ENCODE measurements around the gene MAST3.

MAST3 gene

DNA sequence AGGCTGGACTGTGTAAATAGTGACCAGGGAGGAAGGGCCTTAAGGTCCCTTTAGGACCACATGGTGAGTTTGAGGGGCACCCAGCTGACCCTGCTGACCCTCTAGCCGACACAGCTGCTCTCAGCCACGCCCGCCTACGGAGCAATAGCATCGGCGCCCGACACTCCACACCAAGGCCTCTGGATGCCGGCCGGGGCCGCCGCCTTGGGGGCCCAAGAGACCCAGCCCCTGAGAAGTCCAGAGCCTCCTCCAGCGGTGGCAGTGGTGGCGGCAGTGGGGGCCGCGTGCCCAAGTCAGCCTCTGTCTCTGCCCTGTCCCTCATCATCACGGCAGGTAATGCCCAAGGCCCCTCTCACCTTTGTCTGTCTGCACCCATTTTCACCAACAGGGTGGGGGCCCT lies 46.8 kb downstream of the MAST3 start:
- no peak for TF ChIP-seq EP300 (IDR thresholded peaks at IDR 0.05; ENCODE audit: borderline replicate concordance)
- TF ChIP-seq, protein P1, sequence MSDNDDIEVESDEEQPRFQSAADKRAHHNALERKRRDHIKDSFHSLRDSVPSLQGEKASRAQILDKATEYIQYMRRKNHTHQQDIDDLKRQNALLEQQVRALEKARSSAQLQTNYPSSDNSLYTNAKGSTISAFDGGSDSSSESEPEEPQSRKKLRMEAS (IDR thresholded peaks at IDR 0.05) = no peak
- TF ChIP-seq, protein P2, sequence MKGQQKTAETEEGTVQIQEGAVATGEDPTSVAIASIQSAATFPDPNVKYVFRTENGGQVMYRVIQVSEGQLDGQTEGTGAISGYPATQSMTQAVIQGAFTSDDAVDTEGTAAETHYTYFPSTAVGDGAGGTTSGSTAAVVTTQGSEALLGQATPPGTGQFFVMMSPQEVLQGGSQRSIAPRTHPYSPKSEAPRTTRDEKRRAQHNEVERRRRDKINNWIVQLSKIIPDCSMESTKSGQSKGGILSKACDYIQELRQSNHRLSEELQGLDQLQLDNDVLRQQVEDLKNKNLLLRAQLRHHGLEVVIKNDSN (IDR thresholded peaks at IDR 0.05) = no peak
- no peak for TF ChIP-seq YY1 (IDR thresholded peaks at IDR 0.05; ENCODE audit: low read depth)
- TF ChIP-seq TAF1 (IDR thresholded peaks at IDR 0.05; ENCODE audit: low read depth) = no peak
- TF ChIP-seq TCF12 (IDR thresholded peaks at IDR 0.05; ENCODE audit: low read depth) = no peak
- no peak for TF ChIP-seq TEAD4 (IDR thresholded peaks at IDR 0.05)
- no peak for TF ChIP-seq ZBTB7A (IDR thresholded peaks at IDR 0.05; ENCODE audit: low read depth)
- TF ChIP-seq RAD21 (IDR thresholded peaks at IDR 0.05; ENCODE audit: low read depth) = no peak

DNA sequence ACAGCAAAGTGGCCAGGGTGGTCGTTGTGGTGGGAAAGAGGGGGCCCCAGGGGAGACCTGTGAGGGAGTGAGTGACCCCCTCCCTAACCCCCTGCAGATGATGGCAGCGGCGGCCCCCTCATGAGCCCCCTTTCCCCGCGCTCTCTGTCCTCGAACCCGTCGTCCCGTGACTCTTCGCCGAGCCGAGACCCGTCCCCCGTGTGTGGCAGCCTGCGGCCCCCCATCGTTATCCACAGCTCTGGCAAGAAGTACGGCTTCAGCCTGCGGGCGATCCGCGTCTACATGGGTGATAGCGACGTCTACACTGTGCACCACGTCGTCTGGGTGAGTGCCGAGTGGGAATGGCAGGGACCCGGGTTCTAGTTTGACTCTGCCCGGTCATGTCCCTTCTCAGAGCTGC lies 47.3 kb downstream of the MAST3 start:
- TF ChIP-seq NFIC (IDR thresholded peaks at IDR 0.05) (no peak), CEBPB (IDR thresholded peaks at IDR 0.05) (no peak), YY1 (IDR thresholded peaks at IDR 0.05; ENCODE audit: low read depth) (no peak), TEAD4 (IDR thresholded peaks at IDR 0.05) (no peak), CREB1 (IDR thresholded peaks at IDR 0.05; ENCODE audit: low read depth) (no peak), ZBTB7A (IDR thresholded peaks at IDR 0.05; ENCODE audit: low read depth) (no peak)
- TF ChIP-seq, protein P3, sequence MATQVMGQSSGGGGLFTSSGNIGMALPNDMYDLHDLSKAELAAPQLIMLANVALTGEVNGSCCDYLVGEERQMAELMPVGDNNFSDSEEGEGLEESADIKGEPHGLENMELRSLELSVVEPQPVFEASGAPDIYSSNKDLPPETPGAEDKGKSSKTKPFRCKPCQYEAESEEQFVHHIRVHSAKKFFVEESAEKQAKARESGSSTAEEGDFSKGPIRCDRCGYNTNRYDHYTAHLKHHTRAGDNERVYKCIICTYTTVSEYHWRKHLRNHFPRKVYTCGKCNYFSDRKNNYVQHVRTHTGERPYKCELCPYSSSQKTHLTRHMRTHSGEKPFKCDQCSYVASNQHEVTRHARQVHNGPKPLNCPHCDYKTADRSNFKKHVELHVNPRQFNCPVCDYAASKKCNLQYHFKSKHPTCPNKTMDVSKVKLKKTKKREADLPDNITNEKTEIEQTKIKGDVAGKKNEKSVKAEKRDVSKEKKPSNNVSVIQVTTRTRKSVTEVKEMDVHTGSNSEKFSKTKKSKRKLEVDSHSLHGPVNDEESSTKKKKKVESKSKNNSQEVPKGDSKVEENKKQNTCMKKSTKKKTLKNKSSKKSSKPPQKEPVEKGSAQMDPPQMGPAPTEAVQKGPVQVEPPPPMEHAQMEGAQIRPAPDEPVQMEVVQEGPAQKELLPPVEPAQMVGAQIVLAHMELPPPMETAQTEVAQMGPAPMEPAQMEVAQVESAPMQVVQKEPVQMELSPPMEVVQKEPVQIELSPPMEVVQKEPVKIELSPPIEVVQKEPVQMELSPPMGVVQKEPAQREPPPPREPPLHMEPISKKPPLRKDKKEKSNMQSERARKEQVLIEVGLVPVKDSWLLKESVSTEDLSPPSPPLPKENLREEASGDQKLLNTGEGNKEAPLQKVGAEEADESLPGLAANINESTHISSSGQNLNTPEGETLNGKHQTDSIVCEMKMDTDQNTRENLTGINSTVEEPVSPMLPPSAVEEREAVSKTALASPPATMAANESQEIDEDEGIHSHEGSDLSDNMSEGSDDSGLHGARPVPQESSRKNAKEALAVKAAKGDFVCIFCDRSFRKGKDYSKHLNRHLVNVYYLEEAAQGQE (IDR thresholded peaks at IDR 0.05; ENCODE audit: low read depth) = no peak
- TF ChIP-seq, protein P1 (IDR thresholded peaks at IDR 0.05) = no peak

DNA sequence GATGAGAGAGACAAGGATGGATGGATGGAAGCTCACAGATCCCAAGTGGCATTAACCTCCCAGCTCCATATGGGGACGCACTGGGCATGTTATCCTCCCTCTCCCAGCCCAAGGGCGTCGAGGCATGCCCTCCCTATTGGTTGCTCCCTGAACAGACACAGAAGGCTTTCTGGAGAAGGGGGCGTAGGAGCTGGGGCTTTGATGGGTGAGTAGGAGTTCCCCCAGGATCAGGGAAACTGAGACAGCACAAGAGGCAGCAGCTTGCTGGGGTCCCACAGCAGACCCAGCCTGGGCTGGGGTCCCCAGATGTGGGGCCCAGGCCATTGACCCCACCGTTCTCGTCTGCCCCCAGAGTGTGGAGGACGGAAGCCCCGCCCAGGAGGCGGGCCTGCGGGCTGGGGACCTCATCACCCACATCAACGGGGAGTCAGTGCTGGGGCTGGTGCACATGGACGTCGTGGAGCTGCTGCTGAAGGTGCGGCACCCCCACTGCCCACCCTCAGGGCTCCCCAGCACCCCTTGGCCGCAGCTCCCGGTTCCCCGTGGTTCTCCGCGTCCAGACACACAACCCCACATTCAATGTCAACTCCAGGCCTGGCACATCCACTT lies 47.9 kb downstream of the MAST3 start:
- TF ChIP-seq, protein P1 (IDR thresholded peaks at IDR 0.05) = no peak
- TF ChIP-seq CREB1 (IDR thresholded peaks at IDR 0.05; ENCODE audit: low read depth) (no peak), CEBPB (IDR thresholded peaks at IDR 0.05) (no peak), TEAD4 (IDR thresholded peaks at IDR 0.05) (no peak), TAF1 (IDR thresholded peaks at IDR 0.05; ENCODE audit: low read depth) (no peak), FOXM1 (IDR thresholded peaks at IDR 0.05; ENCODE audit: borderline replicate concordance, low read depth) (no peak), RAD21 (IDR thresholded peaks at IDR 0.05; ENCODE audit: low read depth) (no peak), ZBTB7A (IDR thresholded peaks at IDR 0.05; ENCODE audit: low read depth) (no peak), YY1 (IDR thresholded peaks at IDR 0.05; ENCODE audit: low read depth) (no peak), TCF12 (IDR thresholded peaks at IDR 0.05; ENCODE audit: low read depth) (no peak), EGR1 (IDR thresholded peaks at IDR 0.05) (no peak), NFIC (IDR thresholded peaks at IDR 0.05) (no peak), EP300 (IDR thresholded peaks at IDR 0.05; ENCODE audit: borderline replicate concordance) (no peak)
- TF ChIP-seq, protein P2 (IDR thresholded peaks at IDR 0.05) = no peak
- TF ChIP-seq, protein P3 (IDR thresholded peaks at IDR 0.05; ENCODE audit: low read depth) = no peak

DNA sequence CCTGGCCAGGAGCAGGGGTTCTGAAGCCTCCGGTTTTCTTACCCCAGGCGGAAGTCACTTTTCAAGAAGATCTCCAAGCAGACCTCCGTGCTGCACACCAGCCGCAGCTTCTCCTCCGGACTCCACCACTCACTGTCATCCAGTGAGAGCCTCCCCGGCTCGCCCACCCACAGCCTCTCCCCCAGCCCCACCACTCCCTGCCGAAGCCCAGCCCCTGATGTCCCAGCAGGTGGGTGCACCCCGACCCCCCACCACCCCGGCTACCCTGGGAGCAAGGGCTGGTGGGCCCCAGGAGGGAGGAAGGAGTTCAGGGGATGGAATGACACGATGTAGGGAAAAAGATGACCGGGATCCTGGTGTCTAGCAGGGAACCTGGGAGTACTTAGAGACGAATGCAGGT lies 49.8 kb downstream of the MAST3 start:
- TF ChIP-seq TAF1 (IDR thresholded peaks at IDR 0.05; ENCODE audit: low read depth) (no peak), FOXM1 (IDR thresholded peaks at IDR 0.05; ENCODE audit: borderline replicate concordance, low read depth) (no peak), YY1 (IDR thresholded peaks at IDR 0.05; ENCODE audit: low read depth) (no peak), RAD21 (IDR thresholded peaks at IDR 0.05; ENCODE audit: low read depth) (no peak), EP300 (IDR thresholded peaks at IDR 0.05; ENCODE audit: borderline replicate concordance) (no peak), ZBTB7A (IDR thresholded peaks at IDR 0.05; ENCODE audit: low read depth) (no peak), TCF12 (IDR thresholded peaks at IDR 0.05; ENCODE audit: low read depth) (no peak), TEAD4 (IDR thresholded peaks at IDR 0.05) (no peak), CEBPB (IDR thresholded peaks at IDR 0.05) (no peak), CREB1 (IDR thresholded peaks at IDR 0.05; ENCODE audit: low read depth) (no peak), EGR1 (IDR thresholded peaks at IDR 0.05) (no peak), NFIC (IDR thresholded peaks at IDR 0.05) (no peak)
- TF ChIP-seq, protein P2 (IDR thresholded peaks at IDR 0.05) = no peak
- TF ChIP-seq, protein P1 (IDR thresholded peaks at IDR 0.05) = no peak
- TF ChIP-seq, protein P3 (IDR thresholded peaks at IDR 0.05; ENCODE audit: low read depth) = no peak
